CD4-positive, alpha-beta T cell treated with Interleukin-21 for 1 hour (primary cell): ENCODE measurements around the gene LRBA.
"Not testable (repeated sequence)": the region's sequence is repeated elsewhere in the genome, so short reads cannot be mapped to it uniquely, and the experiment has no call there.

Experiments used
- DNase-seq: peaks from one replicate; pipeline ENCODE4 v3.0.0-alpha.2; 2020

Gene LRBA, protein sequence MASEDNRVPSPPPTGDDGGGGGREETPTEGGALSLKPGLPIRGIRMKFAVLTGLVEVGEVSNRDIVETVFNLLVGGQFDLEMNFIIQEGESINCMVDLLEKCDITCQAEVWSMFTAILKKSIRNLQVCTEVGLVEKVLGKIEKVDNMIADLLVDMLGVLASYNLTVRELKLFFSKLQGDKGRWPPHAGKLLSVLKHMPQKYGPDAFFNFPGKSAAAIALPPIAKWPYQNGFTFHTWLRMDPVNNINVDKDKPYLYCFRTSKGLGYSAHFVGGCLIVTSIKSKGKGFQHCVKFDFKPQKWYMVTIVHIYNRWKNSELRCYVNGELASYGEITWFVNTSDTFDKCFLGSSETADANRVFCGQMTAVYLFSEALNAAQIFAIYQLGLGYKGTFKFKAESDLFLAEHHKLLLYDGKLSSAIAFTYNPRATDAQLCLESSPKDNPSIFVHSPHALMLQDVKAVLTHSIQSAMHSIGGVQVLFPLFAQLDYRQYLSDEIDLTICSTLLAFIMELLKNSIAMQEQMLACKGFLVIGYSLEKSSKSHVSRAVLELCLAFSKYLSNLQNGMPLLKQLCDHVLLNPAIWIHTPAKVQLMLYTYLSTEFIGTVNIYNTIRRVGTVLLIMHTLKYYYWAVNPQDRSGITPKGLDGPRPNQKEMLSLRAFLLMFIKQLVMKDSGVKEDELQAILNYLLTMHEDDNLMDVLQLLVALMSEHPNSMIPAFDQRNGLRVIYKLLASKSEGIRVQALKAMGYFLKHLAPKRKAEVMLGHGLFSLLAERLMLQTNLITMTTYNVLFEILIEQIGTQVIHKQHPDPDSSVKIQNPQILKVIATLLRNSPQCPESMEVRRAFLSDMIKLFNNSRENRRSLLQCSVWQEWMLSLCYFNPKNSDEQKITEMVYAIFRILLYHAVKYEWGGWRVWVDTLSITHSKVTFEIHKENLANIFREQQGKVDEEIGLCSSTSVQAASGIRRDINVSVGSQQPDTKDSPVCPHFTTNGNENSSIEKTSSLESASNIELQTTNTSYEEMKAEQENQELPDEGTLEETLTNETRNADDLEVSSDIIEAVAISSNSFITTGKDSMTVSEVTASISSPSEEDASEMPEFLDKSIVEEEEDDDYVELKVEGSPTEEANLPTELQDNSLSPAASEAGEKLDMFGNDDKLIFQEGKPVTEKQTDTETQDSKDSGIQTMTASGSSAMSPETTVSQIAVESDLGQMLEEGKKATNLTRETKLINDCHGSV (N-terminal part only)

GRCh38 chr4:151014521-151015458 lies at the start of gene LRBA:
LRBA (minus strand) TSS chr4:151015284; CDS start chr4:151014642, 642 bp downstream.
- DNase-seq, result peak; percentile 88

DNA sequence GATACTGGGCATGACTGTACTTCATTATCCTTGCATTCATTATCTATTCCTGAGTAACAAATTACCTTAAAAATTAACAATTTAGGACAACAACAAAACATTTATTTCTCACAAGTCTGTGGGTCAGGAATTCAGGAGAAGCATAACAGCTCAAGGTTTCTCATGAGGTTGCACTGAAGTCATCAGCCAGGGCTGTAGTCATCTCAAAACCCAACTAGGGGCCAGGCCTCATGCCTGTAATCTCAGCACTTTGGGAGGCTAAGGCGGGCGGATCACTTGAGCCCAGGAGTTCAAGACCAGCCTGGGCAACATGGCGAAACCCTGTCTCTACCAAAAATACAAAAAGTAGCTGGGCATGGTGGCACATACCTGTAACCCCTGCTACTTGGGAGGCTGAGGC lies 48.1 kb upstream of the LRBA start:
- DNase-seq, result not testable (repeated sequence)

GRCh38 chr4:151055539-151055938 lies 40.5 kb upstream of the LRBA start:
- DNase-seq, result no peak

DNA sequence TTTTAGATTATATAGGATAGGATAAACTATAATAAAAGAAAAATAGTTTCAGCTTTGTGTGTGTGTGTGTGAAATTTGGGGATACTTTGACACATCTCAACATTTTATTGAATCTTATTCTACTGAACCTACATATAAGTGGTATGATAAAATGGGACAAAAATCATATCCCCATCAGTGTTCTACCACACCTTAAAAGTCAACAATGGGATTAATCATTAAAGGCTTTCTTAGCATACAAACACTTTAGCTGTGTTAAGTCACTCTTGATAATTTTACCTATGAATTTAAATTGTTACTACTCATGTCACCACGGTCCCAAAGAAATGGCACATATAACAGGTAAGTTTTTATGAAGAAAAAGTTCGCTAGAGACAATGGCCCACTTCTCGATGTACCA lies 37.7 kb upstream of the LRBA start:
- DNase-seq, result no peak

GRCh38 chr4:151049430-151049884 lies 34.4 kb upstream of the LRBA start:
- no peak for DNase-seq

GRCh38 chr4:151048913-151049312 lies 33.8 kb upstream of the LRBA start:
- no peak for DNase-seq

- DNase-seq, result no peak
These were observed 31.5 kb upstream of the LRBA start for GRCh38 chr4:151046609-151047008.

GRCh38 chr4:151045907-151046306 lies 30.8 kb upstream of the LRBA start:
- DNase-seq, result no peak

DNA sequence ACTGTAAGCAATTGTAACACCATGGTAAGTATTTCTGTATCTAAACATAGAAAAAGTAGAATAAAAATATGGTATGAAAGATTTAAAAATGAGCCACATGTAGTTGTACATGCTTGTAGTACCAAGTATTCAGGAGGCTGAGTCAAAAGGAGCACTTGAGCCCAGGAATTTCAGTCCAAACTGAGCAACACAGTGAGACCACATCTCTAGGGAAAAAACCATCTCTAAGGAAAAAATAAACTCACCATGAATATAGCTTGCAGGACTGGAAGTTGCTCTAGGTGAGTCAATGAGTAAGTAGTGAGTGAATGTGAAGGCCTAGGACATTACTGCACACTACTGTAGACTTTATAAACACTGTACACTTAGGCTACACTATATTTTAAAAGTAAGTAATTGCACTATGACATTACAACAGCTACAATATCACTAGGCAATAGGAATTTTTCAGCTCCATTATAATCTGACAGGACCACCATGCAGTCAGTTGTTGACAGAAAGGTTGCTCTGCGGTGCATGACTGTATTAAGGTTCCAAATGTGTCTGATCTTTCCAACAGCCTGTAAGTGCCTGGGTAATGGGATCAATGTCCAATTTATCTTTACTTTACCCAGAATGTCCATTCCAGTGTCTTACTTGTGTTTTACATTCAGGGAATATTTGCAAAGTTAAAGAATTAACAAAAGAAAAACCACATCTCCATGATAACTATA lies 28.9 kb upstream of the LRBA start:
- DNase-seq, result no peak

- DNase-seq, result no peak
These were observed 24.6 kb upstream of the LRBA start for GRCh38 chr4:151039733-151040132.

DNA sequence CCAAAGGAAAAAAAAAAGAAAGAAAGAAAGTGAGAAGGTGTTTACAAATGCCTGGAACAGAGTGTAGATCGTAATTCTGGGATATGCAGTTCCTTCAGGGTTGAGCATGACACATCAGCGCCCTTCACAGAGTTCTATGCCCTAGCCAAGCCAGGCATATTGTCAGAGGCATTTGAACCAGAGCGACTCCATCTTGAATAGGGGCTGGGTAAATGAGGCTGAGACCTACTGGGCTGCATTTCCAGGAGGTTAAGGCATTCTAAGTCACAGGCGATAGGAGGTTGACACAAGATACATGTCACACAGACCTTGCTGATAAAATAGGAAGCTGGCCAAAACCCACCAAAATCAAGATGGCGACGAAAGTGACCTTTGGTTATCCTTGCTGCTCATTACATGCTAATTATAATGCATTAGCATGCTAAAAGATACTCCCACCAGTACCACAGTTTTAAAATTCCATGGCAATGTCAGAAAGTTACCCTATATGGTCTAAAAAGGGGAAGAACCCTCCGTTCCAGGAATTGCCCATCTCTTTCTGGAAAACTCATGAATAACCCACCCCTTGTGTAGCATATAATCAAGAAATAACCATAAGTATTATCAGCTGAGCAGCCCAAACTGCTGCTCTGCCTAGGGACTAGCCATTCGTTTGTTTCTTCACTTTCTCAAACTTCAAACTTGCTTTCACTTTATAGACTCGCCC lies 23.5 kb upstream of the LRBA start:
- no peak for DNase-seq

GRCh38 chr4:151035911-151036310 lies 20.8 kb upstream of the LRBA start:
- no peak for DNase-seq

DNA sequence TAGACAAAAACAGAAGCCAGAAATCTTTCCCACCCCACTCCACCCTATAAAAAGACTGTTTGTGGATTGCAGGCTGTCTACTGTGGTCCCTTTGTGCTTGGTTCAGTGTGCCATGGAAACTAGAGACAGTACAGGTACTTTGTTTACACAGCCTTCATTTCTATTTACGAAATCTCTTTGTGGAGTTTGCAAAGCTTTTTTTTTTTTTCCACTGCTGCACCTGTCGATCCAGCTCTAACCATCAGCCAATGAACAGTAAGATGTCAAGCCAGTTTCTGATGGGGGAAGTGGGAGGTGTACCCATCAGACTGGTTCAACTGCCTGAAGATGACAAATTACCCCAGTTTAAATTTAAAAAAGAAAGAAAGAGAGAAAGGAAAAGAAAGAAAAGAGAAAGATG lies 20.2 kb upstream of the LRBA start:
- no peak for DNase-seq

GRCh38 chr4:151034829-151035228 lies 19.7 kb upstream of the LRBA start:
- no peak for DNase-seq

GRCh38 chr4:151031831-151032605 lies 16.9 kb upstream of the LRBA start:
- DNase-seq, result no peak

DNA sequence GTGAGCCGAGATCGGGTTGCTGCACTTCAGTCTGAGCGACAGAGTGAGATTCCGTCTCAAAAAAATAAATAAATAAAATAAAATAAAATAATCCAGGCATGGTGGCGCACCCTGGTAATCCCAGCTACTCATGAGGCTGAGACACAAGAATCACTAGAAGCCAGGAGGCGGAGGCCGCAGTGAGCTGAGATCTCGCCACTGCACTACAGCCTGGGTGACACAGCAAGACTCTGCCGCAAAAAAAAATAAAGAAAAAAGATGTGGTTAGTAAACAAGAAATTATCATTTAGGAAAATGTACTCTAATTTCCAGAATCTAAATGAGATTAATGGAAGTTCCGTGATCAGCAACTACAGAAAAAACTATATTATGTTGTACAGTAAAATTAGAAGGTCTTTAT lies 14.5 kb upstream of the LRBA start:
- DNase-seq, result no peak

GRCh38 chr4:151029006-151029405 lies 13.9 kb upstream of the LRBA start:
- DNase-seq, result not testable (repeated sequence)

GRCh38 chr4:151025759-151026158 lies 10.7 kb upstream of the LRBA start:
- DNase-seq, result no peak

GRCh38 chr4:151022586-151022985 lies 7.5 kb upstream of the LRBA start:
- DNase-seq, result no peak
